WI38 (cell line): ENCODE data around the gene ETV6.

Experiments used
- H3K4me3 ChIP-seq: 2 replicates; pipeline ENCODE4 v1.5.1; 2011; ENCODE audit warnings: low read depth, mild to moderate bottlenecking, control low read depth, low read length
- CTCF ChIP-seq: IDR thresholded peaks from 2 replicates; pipeline ENCODE4 v1.5.1; 2012; ENCODE audit warnings: low read depth, mild to moderate bottlenecking, control low read depth, low read length

ETV6 gene

GRCh38 chr12:11834104-11834812 lies 184.8 kb downstream of the ETV6 start:
- H3K4me3 ChIP-seq: no peak overlapping the region
- no peak for TF ChIP-seq CTCF

- TF ChIP-seq CTCF: no peak
- H3K4me3 ChIP-seq: no peak overlapping the region
Measured at GRCh38 chr12:11834931-11835330, 185.5 kb downstream of the ETV6 start.

GRCh38 chr12:11836282-11837151 lies 187.0 kb downstream of the ETV6 start:
- TF ChIP-seq CTCF: no peak
- no peak overlapping the region for H3K4me3 ChIP-seq

GRCh38 chr12:11837216-11837934 lies 187.9 kb downstream of the ETV6 start:
- no peak overlapping the region for H3K4me3 ChIP-seq
- TF ChIP-seq CTCF: no peak

- H3K4me3 ChIP-seq: no peak overlapping the region
- no peak for TF ChIP-seq CTCF
Measured at GRCh38 chr12:11838403-11838802, 188.9 kb downstream of the ETV6 start.

- no peak overlapping the region for H3K4me3 ChIP-seq
- TF ChIP-seq CTCF: no peak
Measured at GRCh38 chr12:11839091-11839641, 189.7 kb downstream of the ETV6 start.
